ENCODE data around the gene ADGRD1.

- no peak for TF ChIP-seq GATA2 (IDR thresholded peaks at IDR 0.05; ENCODE audit: low read depth, low read length)
- no peak for TF ChIP-seq GATA3 (IDR thresholded peaks at IDR 0.05; ENCODE audit: low read depth, low read length)
Measured at GRCh38 chr12:130965214-130965613, 11.5 kb downstream of the ADGRD1 start.

All from SH-SY5Y (cell line).